Glomerular endothelial cell (primary cell): Measurements from ENCODE around the gene ORC1. TPM values are rescaled to one million over a fixed set of nuclear protein-coding genes. Genes with fewer than 3 reads are reported as not detected.

Experiments
- DNase-seq: peaks from one replicate; pipeline ENCODE4 v3.0.0-alpha.2; 2011; ENCODE audit warnings: low read depth, low spot score; ENCODE audit errors: extremely low read depth
- total RNA-seq: library from RNA; depleted of rRNA; stranded (reverse); fragments of >200 nt; gene quantifications from 2 replicates; pipeline ENCODE4 v1.2.3, GENCODE V29; 2015

The ORC1 gene
- total RNA-seq: 1.6 and 3.3 TPM in 2 replicates

- DNase-seq: peak; percentile 74
Measured at GRCh38 chr1:52404116-52404974, at the start of gene ORC1, which contains the start of gene PRPF38A. Gene ORC1, minus strand, starts transcription at chr1:52404423. Its CDS starts 2,200 bp downstream, at chr1:52402223. Gene PRPF38A, plus strand, starts transcription at chr1:52404602. Its CDS starts 148 bp downstream, at chr1:52404750.

- no peak for DNase-seq
Measured at GRCh38 chr1:52444463-52444862, 40.2 kb upstream of the ORC1 start.

- DNase-seq: no peak
Measured at GRCh38 chr1:52439976-52440375, 35.8 kb upstream of the ORC1 start.

- no peak for DNase-seq
Measured at GRCh38 chr1:52436817-52437216, 32.6 kb upstream of the ORC1 start.

GRCh38 chr1:52435650-52436049 is 31.4 kb upstream of the ORC1 start:
- no peak for DNase-seq

GRCh38 chr1:52435211-52435610 is 31.0 kb upstream of the ORC1 start:
- no peak for DNase-seq

- DNase-seq: no peak
Measured at GRCh38 chr1:52432807-52433206, 28.6 kb upstream of the ORC1 start.

- no peak for DNase-seq
Measured at GRCh38 chr1:52427152-52427551, 22.9 kb upstream of the ORC1 start.

- no peak for DNase-seq
Measured at GRCh38 chr1:52426371-52426770, 22.1 kb upstream of the ORC1 start.

GRCh38 chr1:52424813-52425212 is 20.6 kb upstream of the ORC1 start:
- DNase-seq: no peak

GRCh38 chr1:52424231-52424636 is 20.0 kb upstream of the ORC1 start:
- no peak for DNase-seq

GRCh38 chr1:52423771-52424170 is 19.5 kb upstream of the ORC1 start:
- no peak for DNase-seq

- DNase-seq: no peak
Measured at GRCh38 chr1:52423055-52423454, 18.8 kb upstream of the ORC1 start.

- no peak for DNase-seq
Measured at GRCh38 chr1:52420713-52421112, 16.5 kb upstream of the ORC1 start.

- DNase-seq: no peak
Measured at GRCh38 chr1:52416811-52417210, 12.6 kb upstream of the ORC1 start.

GRCh38 chr1:52414942-52415341 is 10.7 kb upstream of the ORC1 start:
- no peak for DNase-seq

GRCh38 chr1:52413410-52413989 is 9.3 kb upstream of the ORC1 start:
- no peak for DNase-seq

- DNase-seq: no peak
Measured at GRCh38 chr1:52404975-52405338, 734 bp upstream of the ORC1 start.

GRCh38 chr1:52403566-52404115 is 582 bp downstream of the ORC1 start:
- DNase-seq: no peak

- DNase-seq: no peak
Measured at GRCh38 chr1:52402860-52403240, 1.4 kb downstream of the ORC1 start.

- DNase-seq: no peak
Measured at GRCh38 chr1:52400131-52400530, 4.1 kb downstream of the ORC1 start.

- no peak for DNase-seq
Measured at GRCh38 chr1:52399629-52400028, 4.6 kb downstream of the ORC1 start.
